SH-SY5Y (cell line): ENCODE results near the gene WDPCP.

Experiments
- GATA2 ChIP-seq: IDR thresholded peaks from 2 replicates; pipeline ENCODE4 v1.6.1; 2011; ENCODE audit warnings: mild to moderate bottlenecking, low read depth, low read length
- GATA3 ChIP-seq: IDR thresholded peaks from 2 replicates; pipeline ENCODE4 v1.6.1; 2011; ENCODE audit warnings: low read depth, mild to moderate bottlenecking, low read length, moderate library complexity

- no peak for TF ChIP-seq GATA2
- no peak for TF ChIP-seq GATA3
These were observed 393.0 kb downstream of the WDPCP start for GRCh38 chr2:63195310-63195709.
